Medulla oblongata (tissue), 1 donor: ENCODE measurements around the gene GALNS.

ENCODE experiments used
- DNase-seq: peaks from one replicate; pipeline ENCODE4 v3.0.0-alpha.2; 2015; ENCODE audit errors: extremely low spot score

GALNS gene

DNA sequence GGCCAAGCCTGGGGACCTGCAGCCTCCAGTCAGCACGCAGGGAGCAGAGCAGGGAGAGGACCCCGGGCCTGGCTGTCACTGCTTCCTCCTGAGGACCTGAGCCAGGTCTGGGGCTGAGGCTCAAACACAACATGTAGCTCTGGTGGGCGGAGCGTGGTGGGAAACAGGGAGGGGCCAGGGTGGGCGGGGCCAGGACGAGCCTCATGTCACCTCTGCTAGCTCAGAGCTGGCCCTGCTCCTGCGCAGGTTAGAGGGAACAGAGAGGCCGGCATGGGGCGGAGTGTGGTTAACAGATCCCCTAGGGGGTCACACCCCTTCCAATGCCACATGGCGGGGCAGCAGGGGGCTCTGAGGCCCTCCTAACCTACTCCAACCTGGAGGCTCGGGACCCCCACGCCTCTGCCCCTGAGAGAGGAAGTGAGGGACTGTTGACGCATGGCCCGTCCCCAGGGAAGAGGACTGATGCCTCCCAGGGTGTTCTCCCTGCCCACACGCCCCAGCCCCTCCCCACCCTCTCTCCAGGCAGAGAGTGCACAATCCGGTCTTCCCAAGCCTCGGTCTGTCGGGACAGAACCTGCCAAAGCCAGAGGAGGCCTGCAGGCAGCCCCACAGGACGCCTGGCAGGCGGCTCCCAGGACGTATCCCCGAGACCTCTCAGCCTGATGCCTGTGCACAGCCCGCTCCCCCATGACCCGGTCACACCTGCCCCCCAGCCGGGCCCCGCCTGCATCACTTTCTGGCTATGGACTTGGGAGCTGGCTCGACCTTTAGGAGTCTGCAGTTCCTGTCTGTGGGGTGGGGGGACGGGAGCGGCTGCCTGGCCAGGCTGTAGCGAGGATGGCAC, 86.9 kb downstream of the GALNS start:
- no peak for DNase-seq

DNA sequence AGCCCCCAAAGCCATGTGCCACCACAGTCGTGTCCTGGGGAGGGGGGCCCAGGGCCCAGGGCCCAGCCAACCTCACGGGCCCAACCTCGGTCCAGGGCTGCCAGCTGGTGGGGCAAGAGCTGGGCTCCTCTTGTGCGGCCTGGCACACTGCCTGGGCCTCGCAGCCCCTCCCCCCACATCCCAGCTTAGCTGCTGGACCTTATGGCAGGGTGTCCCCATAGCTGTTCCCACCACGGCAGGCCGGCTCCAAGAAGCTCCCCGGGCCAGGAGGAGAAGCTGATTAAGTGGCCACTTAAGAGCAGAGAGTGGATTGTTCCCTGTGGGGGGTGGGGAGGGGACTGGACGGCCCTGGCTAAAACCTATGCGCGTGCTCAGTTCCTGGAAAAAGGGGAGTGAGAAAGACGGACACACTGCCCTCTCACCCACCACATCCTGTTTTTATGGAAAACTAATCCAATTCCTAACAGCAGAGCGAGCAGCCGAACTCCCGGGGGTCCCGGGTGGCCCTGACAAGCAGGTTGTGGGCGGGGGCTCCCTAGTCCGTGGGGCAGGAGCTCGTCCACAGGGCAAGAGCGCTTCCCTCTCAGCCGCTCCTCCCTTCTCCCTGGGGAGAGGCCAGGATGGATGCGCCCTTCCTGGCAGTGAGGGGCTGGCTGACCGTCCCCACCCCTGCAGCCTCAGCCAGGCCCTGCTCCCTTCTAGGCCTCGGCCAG, 88.5 kb downstream of the GALNS start:
- peak; percentile 54 for DNase-seq

DNA sequence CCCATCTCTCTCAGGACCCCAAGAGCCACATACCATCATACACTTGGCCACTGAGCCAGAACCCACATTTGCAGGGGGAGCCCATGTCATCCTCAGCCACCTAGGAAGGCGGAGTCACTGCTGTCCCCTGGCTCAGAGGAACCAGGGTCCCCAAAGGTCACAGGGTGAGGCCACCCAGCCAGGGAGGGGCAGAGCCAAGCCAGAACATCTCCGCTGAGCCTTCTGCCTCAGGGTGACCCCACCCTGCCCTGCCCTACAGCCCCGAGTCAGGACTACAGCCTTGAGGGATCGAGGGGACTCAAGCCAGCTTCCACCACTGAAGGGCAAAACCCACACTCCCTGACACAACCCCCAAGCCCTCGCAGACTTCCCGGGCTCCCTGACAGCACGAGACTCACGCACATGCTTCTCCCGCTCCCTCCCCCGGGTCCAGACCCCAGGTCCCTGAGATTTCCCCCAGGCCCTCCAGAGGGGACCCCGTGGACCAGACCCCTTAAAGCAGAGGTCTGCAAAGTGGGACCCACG, 89.1 kb downstream of the GALNS start:
- DNase-seq: no peak

DNA sequence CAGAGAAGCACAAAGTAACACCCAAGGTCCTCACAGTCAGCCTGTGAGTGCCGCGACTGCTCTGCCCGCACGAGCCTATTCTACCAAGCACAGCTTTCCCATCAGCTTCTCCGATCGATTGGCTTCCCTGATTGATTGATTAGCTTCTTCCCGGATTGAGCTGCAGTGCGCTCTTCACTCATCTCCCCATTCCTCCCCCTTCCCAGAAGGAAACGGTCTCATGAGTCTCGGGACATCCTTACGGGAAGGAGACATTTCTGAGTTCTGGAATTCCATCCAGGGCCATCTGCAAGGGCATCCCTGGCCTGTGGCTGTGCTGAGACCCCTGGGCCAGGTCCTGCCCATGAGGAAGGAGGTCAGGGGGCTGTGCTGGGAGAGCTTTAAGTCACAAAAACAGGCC, 89.8 kb downstream of the GALNS start:
- DNase-seq: no peak

GRCh38 chr16:88764913-88765349, 91.8 kb downstream of the GALNS start:
- no peak for DNase-seq

GRCh38 chr16:88764080-88764479, 92.7 kb downstream of the GALNS start:
- no peak for DNase-seq
